AG09309 (cell line): ENCODE results near the gene RBMS3.

ENCODE experiments used
- DNase-seq: peaks from one replicate; pipeline ENCODE4 v3.0.0-alpha.2; 2010; ENCODE audit warnings: low read depth
- H3K4me3 ChIP-seq: 2 replicates; pipeline ENCODE4 v1.5.1; 2011; ENCODE audit warnings: mild to moderate bottlenecking, low read depth, low read length, moderate library complexity; ENCODE audit not compliant: control insufficient read depth
- CTCF ChIP-seq: IDR thresholded peaks from 2 replicates; pipeline ENCODE4 v1.5.1; 2011; ENCODE audit warnings: mild to moderate bottlenecking, low read depth, low read length, inconsistent platforms; ENCODE audit not compliant: insufficient read depth, control insufficient read depth; ENCODE audit errors: missing control alignments

Gene RBMS3

DNA sequence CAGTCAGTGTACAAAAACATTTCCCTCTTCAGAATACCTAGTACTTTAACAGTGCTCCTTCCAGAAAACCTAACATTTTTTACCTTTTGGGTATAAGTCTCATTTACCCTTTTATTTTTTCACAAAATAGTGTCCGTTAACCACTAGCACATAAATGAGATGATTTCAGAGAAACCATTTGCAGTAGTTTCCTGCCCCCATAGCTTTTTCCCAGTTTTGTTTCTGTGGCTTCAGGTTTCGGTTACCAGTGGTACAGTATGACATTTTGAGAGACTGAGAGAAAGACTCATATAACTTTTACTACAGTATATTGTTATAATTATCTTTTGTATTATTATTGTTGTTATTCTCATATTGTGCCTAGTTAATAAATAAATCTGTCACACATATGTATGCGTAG lies 6.2 kb upstream of the RBMS3 start:
- H3K4me3 ChIP-seq, result no peak overlapping the region
- DNase-seq, result no peak
- no peak for TF ChIP-seq CTCF

GRCh38 chr3:29275309-29275708 lies 5.6 kb upstream of the RBMS3 start:
- no peak overlapping the region for H3K4me3 ChIP-seq
- no peak for TF ChIP-seq CTCF
- peak; percentile 53 for DNase-seq

GRCh38 chr3:29277249-29277648 lies 3.6 kb upstream of the RBMS3 start:
- no peak for DNase-seq
- no peak overlapping the region for H3K4me3 ChIP-seq
- no peak for TF ChIP-seq CTCF

- no peak overlapping the region for H3K4me3 ChIP-seq
- DNase-seq, result no peak
- TF ChIP-seq CTCF, result no peak
Observed at GRCh38 chr3:29279286-29279685, 1.6 kb upstream of the RBMS3 start.

GRCh38 chr3:29279806-29280205 lies 1.1 kb upstream of the RBMS3 start:
- no peak overlapping the region for H3K4me3 ChIP-seq
- DNase-seq, result no peak

DNA sequence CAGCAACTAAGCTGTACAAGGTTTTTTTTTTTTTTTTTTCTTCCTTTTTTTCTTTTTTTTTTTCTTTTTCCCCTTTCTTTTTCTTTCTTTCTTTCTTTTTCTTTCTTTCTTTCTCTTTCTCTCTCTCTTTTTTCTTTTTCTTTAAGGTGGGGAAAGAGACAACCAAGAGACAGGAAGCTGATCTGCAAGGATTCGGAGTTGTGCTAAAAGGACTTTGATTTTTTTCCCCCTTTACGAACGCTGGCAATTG lies 148 bp downstream of the RBMS3 start:
- DNase-seq, result no peak
- peak overlapping the region; percentile 57 for H3K4me3 ChIP-seq
- no peak for TF ChIP-seq CTCF

More at GRCh38 chr3:29279806-29280205, 1.1 kb upstream of the RBMS3 start:
- TF ChIP-seq CTCF, result no peak
